ENCODE measurements around the gene PLEKHJ1. TPM values are rescaled to one million over a fixed set of nuclear protein-coding genes. Genes with fewer than 3 reads are reported as not detected.

Gene PLEKHJ1
- total and polyA plus RNA-seq, 12 donors, result 18.1 to 89.5 (median 71.7) TPM

DNA sequence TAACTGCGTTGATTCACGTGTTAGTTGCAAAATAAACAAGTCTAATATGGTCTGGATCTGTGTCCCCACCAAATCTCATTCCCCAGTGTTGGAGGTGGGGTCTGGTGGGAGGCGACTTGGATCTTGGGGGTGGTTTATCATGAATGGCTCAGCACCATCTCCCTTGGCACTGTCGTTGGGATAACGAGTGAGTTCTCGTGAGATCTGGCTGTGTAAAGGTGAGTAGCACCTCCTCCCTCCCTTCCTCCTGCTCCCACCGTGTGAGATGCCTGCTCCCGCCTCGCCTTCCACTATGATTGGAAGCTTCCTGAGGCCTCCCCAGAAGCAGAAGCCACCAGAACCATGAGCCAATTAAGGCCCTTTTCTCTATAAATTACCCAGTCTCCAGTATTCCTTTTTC is 41.0 kb upstream of the PLEKHJ1 start:
- peaks cover 0 to 16% of the 10 kb centered on the region in 2 donors for H3K36me3 ChIP-seq (replicated peaks in 1 of 2)
- intact Hi-C loops (cut with DNase I), result loop anchor here in 1 of 2 donors (5.0 kb wide), 1 partner anchor 115 kb away; no protein-coding TSS in a partner anchor
- no peak for DNase-seq
- no peak overlapping the region for H3K4me3 ChIP-seq
- H3K27me3 ChIP-seq, result no peaks in the 10 kb centered on the region
- H3K4me1 ChIP-seq (replicated peaks in 1 of 2), result peaks cover 21 to 39% of the 10 kb centered on the region in 2 donors
- no peak overlapping the region for H3K27ac ChIP-seq
- WGBS, 4 donors, result 84 to 87% (median 87%) methylated on average over 9 of the region's 9 CpGs
- no peaks in the 10 kb centered on the region for H3K9me3 ChIP-seq (replicated peaks in 1 of 3)
- TF ChIP-seq POLR2A (IDR thresholded peaks at IDR 0.05), result no peak
- TF ChIP-seq, protein P1, sequence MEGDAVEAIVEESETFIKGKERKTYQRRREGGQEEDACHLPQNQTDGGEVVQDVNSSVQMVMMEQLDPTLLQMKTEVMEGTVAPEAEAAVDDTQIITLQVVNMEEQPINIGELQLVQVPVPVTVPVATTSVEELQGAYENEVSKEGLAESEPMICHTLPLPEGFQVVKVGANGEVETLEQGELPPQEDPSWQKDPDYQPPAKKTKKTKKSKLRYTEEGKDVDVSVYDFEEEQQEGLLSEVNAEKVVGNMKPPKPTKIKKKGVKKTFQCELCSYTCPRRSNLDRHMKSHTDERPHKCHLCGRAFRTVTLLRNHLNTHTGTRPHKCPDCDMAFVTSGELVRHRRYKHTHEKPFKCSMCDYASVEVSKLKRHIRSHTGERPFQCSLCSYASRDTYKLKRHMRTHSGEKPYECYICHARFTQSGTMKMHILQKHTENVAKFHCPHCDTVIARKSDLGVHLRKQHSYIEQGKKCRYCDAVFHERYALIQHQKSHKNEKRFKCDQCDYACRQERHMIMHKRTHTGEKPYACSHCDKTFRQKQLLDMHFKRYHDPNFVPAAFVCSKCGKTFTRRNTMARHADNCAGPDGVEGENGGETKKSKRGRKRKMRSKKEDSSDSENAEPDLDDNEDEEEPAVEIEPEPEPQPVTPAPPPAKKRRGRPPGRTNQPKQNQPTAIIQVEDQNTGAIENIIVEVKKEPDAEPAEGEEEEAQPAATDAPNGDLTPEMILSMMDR (IDR thresholded peaks at IDR 0.05), result no peak

DNA sequence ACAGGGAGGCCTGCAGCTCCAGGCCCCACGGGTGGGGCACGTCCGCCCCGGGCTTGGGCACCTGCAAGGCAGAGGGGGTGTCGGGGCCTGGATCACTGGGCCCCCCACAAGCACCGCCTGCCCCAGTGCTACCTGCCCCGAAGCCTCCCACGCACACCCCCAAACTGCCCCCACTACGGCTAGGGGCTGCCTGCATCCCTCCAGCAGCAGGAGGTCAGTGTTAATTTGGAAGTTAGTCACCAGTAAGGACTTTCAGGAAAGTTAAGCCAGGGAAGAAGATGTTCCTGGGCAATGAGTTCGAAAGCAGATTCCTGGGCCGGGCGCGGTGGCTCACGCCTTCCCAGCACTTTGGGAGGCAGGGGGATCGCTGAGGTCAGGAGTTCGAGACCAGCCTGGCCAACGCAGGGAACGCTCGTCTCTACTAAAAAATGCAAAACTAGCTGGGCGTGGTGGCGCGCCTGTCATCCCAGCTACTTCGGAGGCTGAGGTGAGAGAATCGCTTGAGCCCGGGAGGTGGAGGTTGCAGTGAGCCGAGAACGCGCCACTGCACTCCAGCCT is 40.4 kb upstream of the PLEKHJ1 start:
- peaks cover 0 to 22% of the 10 kb centered on the region in 2 donors for H3K36me3 ChIP-seq (replicated peaks in 1 of 2)
- no peaks in the 10 kb centered on the region for H3K9me3 ChIP-seq (replicated peaks in 1 of 3)
- DNase-seq, result no peak
- WGBS, 4 donors, result 88 to 93% (median 91%) methylated on average over 23 to 28 of the region's 28 CpGs
- H3K4me1 ChIP-seq (replicated peaks in 1 of 2), result peaks cover 26 to 45% of the 10 kb centered on the region in 2 donors
- no peaks in the 10 kb centered on the region for H3K27me3 ChIP-seq
- intact Hi-C loops (cut with DNase I), result loop anchor here in 1 of 2 donors (5.0 kb wide), 1 partner anchor 116 kb away; no protein-coding TSS in a partner anchor
- H3K27ac ChIP-seq, result no peak overlapping the region
- TF ChIP-seq, protein P1 (IDR thresholded peaks at IDR 0.05), result no peak
- TF ChIP-seq POLR2A (IDR thresholded peaks at IDR 0.05), result no peak
- H3K4me3 ChIP-seq, result no peak overlapping the region

DNA sequence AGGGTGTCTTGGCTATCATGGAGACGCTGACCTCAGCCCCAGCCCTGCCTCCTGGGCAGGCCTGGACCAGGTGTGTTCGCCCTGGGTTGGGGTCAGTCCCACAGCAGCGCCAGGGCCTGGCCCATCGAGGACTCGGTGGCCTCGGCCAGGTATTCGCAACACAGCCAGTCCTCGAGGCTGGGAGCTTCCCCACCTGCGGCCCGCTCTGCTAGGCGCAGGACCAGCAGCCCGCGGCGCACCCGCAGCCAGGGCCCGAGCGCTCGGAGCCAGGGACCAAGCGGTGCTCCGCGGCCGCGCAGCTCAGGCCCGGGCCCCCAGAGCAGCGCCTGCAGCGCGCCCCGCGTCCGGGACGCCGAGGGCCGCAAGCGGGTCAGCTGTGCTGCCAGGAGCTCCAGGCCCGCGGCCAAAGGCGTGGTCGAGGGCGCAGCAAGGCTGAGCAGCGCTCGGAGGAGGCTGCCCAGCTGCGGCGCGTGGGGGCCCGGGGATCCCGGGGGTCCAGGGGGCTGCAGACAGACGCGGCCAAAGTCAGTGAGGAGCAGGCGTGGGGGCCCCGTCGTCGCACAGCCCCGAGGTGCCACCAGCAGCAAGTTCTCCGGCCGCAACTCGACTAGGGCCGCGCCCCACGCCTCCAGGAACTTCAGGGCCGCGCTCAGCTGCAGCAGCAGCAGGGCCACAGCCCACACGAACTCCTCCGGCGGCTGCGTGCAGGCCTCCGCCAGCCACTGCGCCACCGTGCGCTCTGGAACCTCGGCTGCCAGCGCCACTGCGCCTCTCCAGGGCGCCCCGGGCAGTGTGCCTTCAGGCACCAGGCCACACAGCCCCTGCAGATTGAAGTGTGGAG is 39.7 kb upstream of the PLEKHJ1 start:
- Histone ChIP-seq H3K4me3 (no peak overlapping the region), H3K27ac (peak overlapping the region in 3 of 5 donors; percentile 43 to 74 (median 49)), H3K9me3 (replicated peaks in 1 of 3) (no peaks in the 10 kb centered on the region), H3K4me1 (replicated peaks in 1 of 2) (peaks cover 31 to 50% of the 10 kb centered on the region in 2 donors), H3K27me3 (no peaks in the 10 kb centered on the region), H3K36me3 (replicated peaks in 1 of 2) (peaks cover 0 to 24% of the 10 kb centered on the region in 2 donors)
- intact Hi-C loops (cut with DNase I), result loop anchor here in 1 of 2 donors (5.0 kb wide), 1 partner anchor 116 kb away; no protein-coding TSS in a partner anchor
- peak in 4 of 7 donors; percentile 27 to 51 (median 42) for DNase-seq
- TF ChIP-seq, protein P1 (IDR thresholded peaks at IDR 0.05), result no peak
- TF ChIP-seq POLR2A (IDR thresholded peaks at IDR 0.05), result no peak
- WGBS, 4 donors, result 52 to 73% (median 60%) methylated on average over 1 to 74 of the region's 74 CpGs

DNA sequence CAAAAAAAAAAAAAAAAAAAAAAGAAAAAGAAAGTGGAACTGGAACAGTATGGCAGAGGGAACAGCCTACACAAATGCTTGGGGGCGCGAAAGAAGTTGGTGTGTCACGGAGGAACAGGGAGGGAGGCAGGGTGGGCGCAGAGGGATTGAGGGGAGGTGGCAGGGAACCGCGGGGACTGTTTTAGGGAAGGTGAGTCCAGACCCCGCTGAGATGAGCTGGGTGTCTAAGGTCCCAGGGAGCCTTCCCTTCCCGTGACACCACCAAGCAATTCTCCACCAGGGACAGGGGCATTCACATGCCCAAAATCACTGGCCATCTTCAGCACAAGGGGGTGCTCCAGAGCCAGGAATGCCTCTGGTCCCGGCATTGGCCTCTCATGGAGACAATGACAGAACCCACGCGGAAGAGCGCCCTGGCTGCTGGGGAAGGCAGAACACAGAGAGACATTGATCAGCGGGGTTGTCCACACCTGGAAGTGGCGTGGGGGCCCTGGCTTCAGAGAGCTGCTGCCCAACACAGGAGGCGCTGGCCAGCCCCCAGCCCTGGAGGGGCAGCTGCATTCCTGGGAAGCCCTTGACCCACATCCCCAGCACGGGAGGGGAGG is 38.9 kb upstream of the PLEKHJ1 start:
- TF ChIP-seq, protein P1 (IDR thresholded peaks at IDR 0.05), result peak; percentile 41 to 79 (median 72)
- TF ChIP-seq POLR2A (IDR thresholded peaks at IDR 0.05), result no peak
- 33 to 48% (median 39%) methylated on average over 9 to 16 of the region's 16 CpGs for WGBS, 4 donors
- no peaks in the 10 kb centered on the region for H3K27me3 ChIP-seq
- DNase-seq, result peak; percentile 78 to 90 (median 83)
- intact Hi-C loops (cut with DNase I), result loop anchor here (5.0 kb wide), 3 partner anchors 38 to 118 kb away; partner anchors contain the start of genes PLEKHJ1 (in 1 of the 2) and SF3A2 (in 1 of the 2)
- H3K4me1 ChIP-seq (replicated peaks in 1 of 2), result peaks cover 31 to 50% of the 10 kb centered on the region in 2 donors
- peak overlapping the region in 3 of 5 donors; percentile 43 to 74 (median 49) for H3K27ac ChIP-seq
- no peaks in the 10 kb centered on the region for H3K9me3 ChIP-seq (replicated peaks in 1 of 3)
- H3K4me3 ChIP-seq, result no peak overlapping the region
- H3K36me3 ChIP-seq (replicated peaks in 1 of 2), result peaks cover 0 to 24% of the 10 kb centered on the region in 2 donors

Measured in adrenal gland (tissue), 12 donors.